Neuron (in vitro differentiated cells): ENCODE results near the gene ABHD12.

Experiments
- H2AFZ ChIP-seq: one replicate; pipeline ENCODE4 v1.6.1; 2013; ENCODE audit warnings: low read depth, mild to moderate bottlenecking, inconsistent platforms, low read length, moderate library complexity
- H3K27me3 ChIP-seq: one replicate; pipeline ENCODE4 v1.6.1; 2013; ENCODE audit warnings: low read length; ENCODE audit not compliant: insufficient read depth
- H3K36me3 ChIP-seq: one replicate; pipeline ENCODE4 v1.6.1; 2013; ENCODE audit warnings: low read length; ENCODE audit not compliant: insufficient read depth
- H3K4me1 ChIP-seq: one replicate; pipeline ENCODE4 v1.6.1; 2013; ENCODE audit warnings: low read length; ENCODE audit not compliant: insufficient read depth
- H3K4me3 ChIP-seq: 2 replicates; pipeline ENCODE4 v1.5.1; 2013; ENCODE audit warnings: mild to moderate bottlenecking, low read length, moderate library complexity
- H3K9me3 ChIP-seq: one replicate; pipeline ENCODE4 v1.6.1; 2013; ENCODE audit warnings: low read length

The ABHD12 gene

DNA sequence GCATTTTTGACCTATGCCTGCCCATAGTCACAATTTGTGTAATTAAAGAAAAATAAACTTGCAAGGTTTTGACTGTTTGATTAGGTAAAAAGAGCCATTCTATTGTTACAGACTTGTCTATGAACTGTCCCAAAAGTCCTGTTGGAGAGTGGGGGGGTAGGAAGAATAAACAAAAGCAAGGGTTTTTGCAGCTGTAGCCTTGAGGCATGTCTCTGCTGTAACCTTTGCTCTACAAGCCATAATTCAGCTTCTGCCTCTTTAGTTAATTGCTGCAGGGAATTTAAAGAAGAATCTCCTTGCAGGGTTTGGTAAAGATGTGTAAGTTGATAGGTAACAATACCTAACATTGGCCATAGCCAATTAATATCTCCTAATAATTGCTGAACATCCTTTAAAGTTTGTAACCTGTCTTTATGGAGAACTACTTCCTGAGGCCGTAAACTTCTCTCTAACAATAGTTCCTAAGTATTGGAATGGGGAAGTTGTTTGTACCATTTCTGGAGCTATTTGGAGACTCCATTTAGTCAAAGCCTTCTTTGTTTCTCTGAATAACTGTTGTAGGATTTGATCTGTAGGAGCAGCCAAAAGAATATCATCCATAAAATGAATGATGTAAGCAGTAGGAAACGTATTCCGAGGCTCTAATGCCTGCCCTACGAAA lies 7.9 kb upstream of the ABHD12 start:
- H3K4me3 ChIP-seq = no peak overlapping the region
- H3K4me1 ChIP-seq = peaks cover 12% of the 10 kb centered on the region
- H3K9me3 ChIP-seq = no peaks in the 10 kb centered on the region
- H3K27me3 ChIP-seq = no peaks in the 10 kb centered on the region
- H2AFZ ChIP-seq = no peak overlapping the region
- H3K36me3 ChIP-seq = no peaks in the 10 kb centered on the region

DNA sequence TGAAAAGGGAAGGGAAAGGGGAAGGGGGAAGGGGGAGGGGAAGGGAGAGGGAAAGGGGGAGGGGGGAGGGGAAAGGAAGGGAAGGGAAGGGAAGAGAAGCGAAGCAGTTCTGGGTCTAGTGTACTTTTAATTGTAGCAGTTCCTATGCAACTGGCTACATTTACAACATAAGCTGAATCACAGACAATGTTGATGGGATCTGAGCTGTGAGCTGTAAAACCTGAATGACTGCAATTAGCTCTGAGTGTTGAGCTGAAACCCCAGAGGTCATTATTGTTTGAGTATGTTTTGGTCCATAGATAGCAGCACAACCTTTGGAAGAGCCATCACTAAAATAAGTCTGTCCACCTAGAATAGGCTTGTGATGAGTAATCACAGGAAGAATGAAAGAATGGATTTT lies 7.2 kb upstream of the ABHD12 start:
- Histone ChIP-seq H3K36me3 (no peaks in the 10 kb centered on the region), H3K27me3 (no peaks in the 10 kb centered on the region), H3K9me3 (no peaks in the 10 kb centered on the region), H3K4me1 (peaks cover 12% of the 10 kb centered on the region), H3K4me3 (no peak overlapping the region), H2AFZ (no peak overlapping the region)

DNA sequence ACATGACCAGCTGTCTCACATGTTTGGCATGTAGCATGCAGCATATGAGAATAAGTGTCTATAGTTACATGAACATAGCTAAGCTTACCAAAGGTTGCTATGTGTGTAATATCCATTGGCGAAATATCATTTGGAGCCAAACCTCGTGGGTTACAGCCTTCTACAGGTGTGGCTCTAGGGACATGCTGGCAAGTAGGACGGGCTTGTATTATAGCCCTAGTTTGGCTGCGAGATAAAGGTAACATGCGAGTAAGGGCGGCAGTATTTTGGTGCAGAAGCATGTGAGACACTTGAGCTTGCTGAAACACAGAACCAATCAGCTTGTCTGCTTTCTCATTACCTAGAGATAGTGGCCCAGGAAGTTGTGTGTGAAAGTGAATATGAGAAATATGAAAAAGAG lies 6.5 kb upstream of the ABHD12 start:
- no peaks in the 10 kb centered on the region for H3K36me3 ChIP-seq
- H2AFZ ChIP-seq = no peak overlapping the region
- no peaks in the 10 kb centered on the region for H3K9me3 ChIP-seq
- peaks cover 12% of the 10 kb centered on the region for H3K4me1 ChIP-seq
- H3K27me3 ChIP-seq = no peaks in the 10 kb centered on the region
- H3K4me3 ChIP-seq = no peak overlapping the region

DNA sequence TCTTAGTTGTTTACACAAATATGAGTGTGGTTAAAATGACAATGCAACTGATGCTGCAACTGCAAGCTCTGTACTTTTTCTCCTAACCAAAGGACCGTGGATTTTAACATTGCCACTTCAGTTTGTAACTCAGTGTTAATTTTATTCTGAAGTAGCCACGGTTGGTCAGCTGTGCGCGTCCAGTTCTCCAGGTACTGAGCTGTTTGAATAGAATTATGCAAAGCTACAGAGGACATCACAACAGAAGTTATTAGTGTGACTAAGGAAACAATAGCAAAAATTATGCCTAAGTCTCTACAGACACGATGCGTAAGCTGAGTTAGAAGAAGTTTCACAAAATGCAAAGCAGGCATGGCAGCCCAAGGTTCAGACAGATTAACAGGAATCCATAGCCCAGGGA lies 4.4 kb upstream of the ABHD12 start:
- Histone ChIP-seq H3K36me3 (no peaks in the 10 kb centered on the region), H3K27me3 (no peaks in the 10 kb centered on the region), H2AFZ (no peak overlapping the region), H3K9me3 (no peaks in the 10 kb centered on the region), H3K4me3 (no peak overlapping the region), H3K4me1 (peaks cover 15% of the 10 kb centered on the region)

DNA sequence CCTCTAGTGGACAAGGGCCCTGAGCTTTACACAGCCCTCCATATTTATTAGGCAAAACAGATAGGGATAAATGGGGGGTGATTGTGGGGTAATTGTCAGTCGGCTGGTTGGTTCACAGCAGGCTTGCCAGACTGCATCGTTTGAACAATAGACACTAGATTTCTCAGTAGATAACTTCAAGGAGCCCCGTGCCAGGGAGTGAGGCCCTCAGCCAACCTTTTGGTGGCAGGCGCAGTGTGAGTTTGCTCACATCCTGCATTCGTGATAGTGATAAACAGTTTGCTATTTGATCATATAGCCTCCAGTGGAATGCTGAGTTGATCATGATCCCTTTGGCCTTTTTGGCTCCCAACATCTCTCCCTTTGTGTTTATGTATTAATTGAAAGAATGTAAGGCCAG lies 3.6 kb upstream of the ABHD12 start:
- H3K27me3 ChIP-seq = no peaks in the 10 kb centered on the region
- no peaks in the 10 kb centered on the region for H3K36me3 ChIP-seq
- no peak overlapping the region for H2AFZ ChIP-seq
- H3K4me1 ChIP-seq = peaks cover 14% of the 10 kb centered on the region
- H3K4me3 ChIP-seq = no peak overlapping the region
- no peaks in the 10 kb centered on the region for H3K9me3 ChIP-seq

DNA sequence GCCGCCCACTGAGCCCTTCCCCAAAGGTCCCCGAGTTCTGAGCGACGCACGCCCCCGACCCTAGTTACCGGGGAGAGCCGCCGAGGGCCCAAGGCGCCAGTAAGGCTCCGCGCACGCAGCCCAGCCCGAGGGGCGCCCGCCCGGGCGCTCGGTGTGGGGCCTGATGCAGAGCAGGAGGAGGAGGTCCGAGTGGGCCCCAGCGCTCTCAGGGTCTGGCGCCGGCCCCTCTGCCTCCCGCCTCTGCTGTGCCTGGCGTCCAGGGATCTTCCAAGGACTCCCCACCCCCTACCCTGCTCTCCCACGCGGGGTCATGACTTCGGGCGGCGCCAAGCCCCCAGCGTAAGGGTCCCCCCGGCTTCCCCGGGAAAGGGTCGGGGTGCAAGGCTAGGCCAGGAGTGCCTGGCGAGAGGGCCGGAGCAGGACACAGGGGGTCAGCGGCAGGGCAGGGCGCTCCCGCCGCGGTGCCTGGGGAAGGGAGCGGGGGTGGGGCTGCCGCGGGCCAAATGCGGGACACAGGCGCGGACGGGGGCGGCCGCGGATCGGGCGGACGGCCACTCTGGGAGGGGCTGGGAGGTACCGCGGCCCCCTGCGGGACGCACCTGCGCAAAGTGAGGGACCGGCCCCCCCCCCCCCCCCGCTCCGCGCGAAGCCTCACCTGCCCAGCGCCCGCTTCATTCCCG lies 637 bp downstream of the ABHD12 start:
- Histone ChIP-seq H3K4me3 (peak overlapping the region; percentile 88), H3K9me3 (no peaks in the 10 kb centered on the region), H2AFZ (peak overlapping the region; percentile 27), H3K36me3 (no peaks in the 10 kb centered on the region), H3K4me1 (peaks cover 14% of the 10 kb centered on the region), H3K27me3 (no peaks in the 10 kb centered on the region)

DNA sequence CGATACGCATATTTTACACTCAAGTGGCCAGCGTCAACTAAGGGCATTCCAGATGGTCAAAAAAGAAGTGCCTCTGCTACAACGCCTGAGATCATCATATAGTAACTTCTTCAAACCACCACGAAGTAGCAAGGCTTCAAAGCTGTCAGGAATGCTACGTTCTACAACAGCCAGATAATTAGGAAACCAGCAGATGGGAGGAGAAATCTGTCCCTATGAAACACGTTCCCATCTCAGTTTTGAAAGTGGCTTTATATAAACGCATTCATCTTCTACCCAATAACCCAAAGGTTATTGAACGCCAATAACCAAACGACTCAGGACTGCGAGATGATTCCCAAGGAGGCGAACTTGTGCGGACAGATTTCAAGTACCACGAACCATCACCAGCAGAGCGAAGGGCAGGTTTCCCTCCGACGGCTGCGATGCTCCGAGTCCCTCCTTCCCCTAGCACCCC lies 1.2 kb downstream of the ABHD12 start:
- Histone ChIP-seq H2AFZ (peak overlapping the region; percentile 27), H3K4me1 (peaks cover 13% of the 10 kb centered on the region), H3K27me3 (no peaks in the 10 kb centered on the region), H3K36me3 (no peaks in the 10 kb centered on the region), H3K4me3 (peak overlapping the region; percentile 88), H3K9me3 (no peaks in the 10 kb centered on the region)

DNA sequence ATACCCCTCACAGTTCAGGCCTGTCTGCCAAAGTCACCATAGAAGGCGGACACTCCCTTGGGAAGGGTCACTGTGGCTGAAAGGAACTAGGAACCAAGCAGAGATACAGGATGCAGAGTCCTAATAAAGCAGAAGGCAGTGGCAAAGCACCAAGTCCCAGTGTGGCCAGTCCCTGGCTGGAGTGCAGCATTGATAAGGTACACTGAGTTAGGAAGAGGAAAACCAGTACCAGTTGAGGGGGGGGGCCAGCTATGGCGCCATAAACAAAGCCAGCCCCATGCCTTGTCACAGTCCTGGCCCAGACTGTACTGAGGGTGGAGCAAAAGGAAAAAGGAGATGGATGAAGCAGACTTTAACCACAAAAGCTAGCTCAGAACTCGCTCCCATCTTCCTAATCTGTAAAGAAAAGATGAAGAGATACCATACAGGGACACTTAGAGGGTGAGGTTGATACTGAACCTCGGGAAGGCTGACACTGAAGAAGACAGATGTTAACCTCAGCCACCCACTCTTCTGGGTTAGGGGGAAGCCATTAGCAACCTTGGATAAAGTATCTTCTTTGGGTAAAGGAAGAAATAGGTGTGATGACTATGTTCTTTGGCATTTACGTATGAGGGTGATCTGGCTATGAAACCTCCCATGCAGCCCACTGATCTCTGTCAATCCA lies 7.8 kb downstream of the ABHD12 start:
- Histone ChIP-seq H3K27me3 (no peaks in the 10 kb centered on the region), H3K9me3 (no peaks in the 10 kb centered on the region)

DNA sequence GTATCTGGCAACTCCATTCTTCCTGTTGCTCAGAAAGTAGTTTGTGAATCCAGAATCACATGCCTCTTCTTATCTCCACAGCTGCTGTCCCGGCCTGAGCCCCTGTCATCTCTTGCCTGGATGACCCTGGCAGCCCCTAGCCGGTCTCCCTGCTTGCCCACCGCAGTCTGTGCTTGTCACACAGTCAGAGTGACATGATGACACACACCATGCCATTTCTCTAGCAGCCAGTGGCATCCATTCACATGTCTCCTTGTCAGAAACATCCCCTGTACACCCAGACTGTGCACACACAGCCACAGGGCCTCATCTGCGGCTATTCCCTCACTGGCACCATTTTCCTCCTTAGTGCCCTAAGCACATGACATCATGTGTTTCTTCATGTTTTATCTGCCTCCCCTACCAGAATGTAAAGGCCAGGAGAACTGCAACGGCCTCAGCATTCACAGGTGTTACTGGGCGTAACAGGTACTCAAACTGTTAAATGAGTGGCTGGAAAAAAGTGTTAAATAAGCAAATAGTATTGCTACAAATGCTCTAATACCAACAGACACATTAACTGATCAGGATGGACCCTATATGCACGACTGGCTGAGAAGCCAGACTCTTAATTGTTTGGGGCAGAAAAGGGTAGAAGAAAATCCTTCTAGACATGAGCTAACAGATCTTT lies 9.6 kb downstream of the ABHD12 start:
- Histone ChIP-seq H3K27me3 (no peaks in the 10 kb centered on the region), H2AFZ (no peak overlapping the region), H3K4me1 (no peaks in the 10 kb centered on the region), H3K4me3 (no peak overlapping the region), H3K9me3 (no peaks in the 10 kb centered on the region), H3K36me3 (peaks cover 6% of the 10 kb centered on the region)

More for the DNA sequence above, 7.8 kb downstream of the ABHD12 start:
- Histone ChIP-seq H3K4me1 (no peaks in the 10 kb centered on the region), H3K36me3 (peaks cover 6% of the 10 kb centered on the region), H3K4me3 (no peak overlapping the region), H2AFZ (no peak overlapping the region)

DNA sequence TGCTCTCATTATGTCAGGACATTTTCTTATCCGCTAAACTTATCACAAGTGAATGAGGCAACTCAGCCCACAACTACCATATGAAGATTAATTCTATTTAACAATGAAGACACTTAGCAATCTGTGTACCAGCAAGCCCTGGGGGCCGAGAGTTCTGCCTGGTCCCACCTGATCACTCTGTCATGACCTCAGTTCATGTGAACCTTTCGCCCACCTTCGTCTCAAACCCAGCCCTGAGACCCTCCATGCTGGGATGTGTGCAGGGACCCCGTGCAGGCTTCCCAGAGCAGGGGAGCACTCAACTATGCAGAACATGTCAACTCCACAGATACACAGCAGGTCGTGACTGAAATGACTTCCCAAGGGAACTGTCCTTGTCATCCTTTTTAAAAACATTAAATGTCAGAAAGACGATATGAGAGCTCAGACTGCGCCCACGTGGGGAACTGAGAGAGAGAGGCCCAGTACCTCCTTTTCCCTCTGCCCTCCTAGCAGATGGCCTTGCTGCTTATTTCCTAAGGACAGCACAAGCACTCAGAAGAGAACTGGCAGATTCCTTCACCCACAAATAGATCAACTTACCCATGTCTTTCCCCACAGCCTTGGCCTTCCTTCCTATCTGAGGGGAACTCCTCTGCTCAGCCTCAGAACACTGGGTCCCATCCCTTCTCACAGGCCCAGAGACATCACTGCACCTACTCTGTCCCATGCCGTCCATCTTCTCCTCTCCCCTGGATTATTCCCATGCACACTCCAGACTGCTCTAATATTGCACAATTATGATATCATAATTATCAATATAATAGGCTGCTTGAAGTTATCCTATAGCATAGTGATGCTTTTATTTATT lies 11.5 kb downstream of the ABHD12 start:
- H3K36me3 ChIP-seq = peaks cover 6% of the 10 kb centered on the region
- no peaks in the 10 kb centered on the region for H3K9me3 ChIP-seq
- H3K27me3 ChIP-seq = no peaks in the 10 kb centered on the region
- H3K4me1 ChIP-seq = no peaks in the 10 kb centered on the region
- H2AFZ ChIP-seq = no peak overlapping the region
- H3K4me3 ChIP-seq = no peak overlapping the region

DNA sequence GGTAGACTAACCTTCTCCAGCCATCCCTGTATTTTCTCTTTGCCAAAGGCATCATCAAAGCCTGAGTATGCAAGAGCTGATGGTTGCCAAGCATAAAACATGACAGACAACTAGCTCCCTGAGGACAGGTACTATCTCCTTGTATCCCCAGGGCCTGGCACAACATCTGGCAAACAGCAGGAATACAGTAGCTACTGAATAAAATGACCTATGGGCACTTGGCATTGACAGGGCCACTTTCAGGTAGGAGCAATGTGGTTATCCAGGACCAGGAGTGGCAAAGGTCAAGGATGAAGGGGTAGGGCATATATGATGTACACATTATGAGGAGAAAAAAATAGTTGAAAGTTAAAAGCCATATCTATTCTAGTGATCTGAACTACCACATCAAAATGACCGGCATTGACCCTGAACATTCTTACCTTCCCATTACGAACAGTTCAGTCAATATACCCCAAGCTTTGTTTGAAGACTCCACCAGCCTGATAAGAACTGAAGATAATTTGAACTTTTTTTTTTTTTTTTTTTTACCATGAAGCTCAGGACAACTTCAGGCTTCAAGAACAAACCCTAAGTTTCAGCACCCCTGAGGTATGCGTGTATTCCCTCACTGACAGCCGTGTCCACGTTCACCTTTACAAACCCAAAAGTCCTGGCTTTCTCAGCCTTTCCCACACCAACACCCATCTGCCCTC lies 12.3 kb downstream of the ABHD12 start:
- peaks cover 6% of the 10 kb centered on the region for H3K36me3 ChIP-seq
- H3K9me3 ChIP-seq = no peaks in the 10 kb centered on the region
- H2AFZ ChIP-seq = no peak overlapping the region
- no peak overlapping the region for H3K4me3 ChIP-seq
- H3K4me1 ChIP-seq = no peaks in the 10 kb centered on the region
- H3K27me3 ChIP-seq = no peaks in the 10 kb centered on the region

DNA sequence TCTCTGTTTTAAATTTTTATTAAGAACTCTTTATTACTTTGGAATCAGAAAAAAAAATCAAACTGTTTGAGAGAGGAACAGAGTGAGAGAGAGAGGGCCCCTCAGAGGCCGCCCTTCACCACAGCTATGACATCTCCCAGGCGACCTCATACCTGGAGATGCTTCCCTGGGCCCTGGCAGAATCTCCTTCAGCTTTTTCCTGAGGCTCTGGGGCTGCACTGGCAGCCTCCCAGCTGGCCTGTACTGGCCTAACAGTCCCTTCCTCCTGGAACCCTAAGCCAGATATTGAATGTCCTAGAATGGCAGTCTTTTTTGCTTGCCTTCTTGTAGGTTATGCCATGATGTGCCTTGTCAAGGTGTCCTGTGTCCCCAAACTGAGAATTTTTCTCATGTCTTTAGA lies 13.7 kb downstream of the ABHD12 start:
- H3K4me3 ChIP-seq = no peak overlapping the region
- H3K4me1 ChIP-seq = no peaks in the 10 kb centered on the region
- H3K27me3 ChIP-seq = no peaks in the 10 kb centered on the region
- H3K9me3 ChIP-seq = peaks cover 2% of the 10 kb centered on the region
- no peak overlapping the region for H2AFZ ChIP-seq
- H3K36me3 ChIP-seq = peaks cover under 1% of the 10 kb centered on the region
